ENCODE measurements around the gene GFRA3. TPM values are rescaled to one million over a fixed set of nuclear protein-coding genes. Genes with fewer than 3 reads are reported as not detected.

The GFRA3 gene
- total RNA-seq, 2 donors from 2014 or later, result 1.9 TPM; not detected in 1

GRCh38 chr5:138271281-138271680 is 3.1 kb downstream of the GFRA3 start:
- H3K27me3 ChIP-seq (replicated peaks; ENCODE audit: insufficient read depth), result peaks cover 2% of the 10 kb centered on the region
- H3K4me1 ChIP-seq (replicated peaks), result no peaks in the 10 kb centered on the region
- TF ChIP-seq POLR2AphosphoS5 (IDR thresholded peaks at IDR 0.05) (no peak), POLR2A (IDR thresholded peaks at IDR 0.05) (no peak), CTCF (IDR thresholded peaks at IDR 0.05) (no peak)
- H3K4me3 ChIP-seq, result no peak overlapping the region
- intact Hi-C loops (cut with DNase I), result no loop called here
- H3K9me3 ChIP-seq, result no peaks in the 10 kb centered on the region
- H3K27ac ChIP-seq, result no peak overlapping the region
- no peaks in the 10 kb centered on the region for H3K36me3 ChIP-seq
- DNase-seq (ENCODE audit: low spot score), result no peak
- whole genome bisulfite sequencing, result 83% methylated on average over 5 of the region's 5 CpGs

DNA sequence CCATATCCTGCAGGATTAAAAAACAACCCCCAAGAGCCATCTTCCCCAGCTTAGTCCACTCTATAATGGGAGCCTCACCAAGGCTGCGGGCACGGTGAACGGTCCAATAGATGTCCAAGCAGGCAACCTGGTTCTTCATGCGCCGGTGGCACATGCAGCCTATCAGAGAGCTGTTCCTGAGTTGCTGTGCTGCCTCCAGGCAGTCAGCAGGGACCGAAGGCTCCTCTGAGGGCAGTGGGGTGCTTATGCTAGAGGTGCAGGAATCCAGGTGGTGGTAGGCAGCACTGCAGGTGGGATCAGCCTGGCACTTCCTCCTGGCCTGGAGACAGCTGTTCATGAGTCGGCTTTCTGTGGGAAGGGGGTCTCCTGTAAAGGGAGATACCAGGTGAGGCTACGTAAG is 10.2 kb downstream of the GFRA3 start:
- no peaks in the 10 kb centered on the region for H3K9me3 ChIP-seq
- no peak for TF ChIP-seq POLR2AphosphoS5 (IDR thresholded peaks at IDR 0.05)
- no peak for TF ChIP-seq CTCF (IDR thresholded peaks at IDR 0.05)
- TF ChIP-seq POLR2A (IDR thresholded peaks at IDR 0.05), result no peak
- H3K36me3 ChIP-seq, result no peaks in the 10 kb centered on the region
- H3K4me3 ChIP-seq, result no peak overlapping the region
- no peak for DNase-seq (ENCODE audit: low spot score)
- H3K4me1 ChIP-seq (replicated peaks), result no peaks in the 10 kb centered on the region
- no peak overlapping the region for H3K27ac ChIP-seq
- intact Hi-C loops (cut with DNase I), result no loop called here
- WGBS, result 91% methylated on average over 7 of the region's 8 CpGs
- H3K27me3 ChIP-seq (replicated peaks; ENCODE audit: insufficient read depth), result no peaks in the 10 kb centered on the region

- H3K9me3 ChIP-seq, result no peaks in the 10 kb centered on the region
Observed at GRCh38 chr5:138263581-138263980, 10.8 kb downstream of the GFRA3 start.

GRCh38 chr5:138258704-138259292 is 15.6 kb downstream of the GFRA3 start:
- Histone ChIP-seq H3K9me3 (no peaks in the 10 kb centered on the region), H3K27ac (no peak overlapping the region), H3K27me3 (replicated peaks; ENCODE audit: insufficient read depth) (no peaks in the 10 kb centered on the region), H3K4me1 (replicated peaks) (no peaks in the 10 kb centered on the region), H3K4me3 (no peak overlapping the region), H3K36me3 (no peaks in the 10 kb centered on the region)
- DNase-seq (ENCODE audit: low spot score), result no peak
- TF ChIP-seq POLR2A (IDR thresholded peaks at IDR 0.05) (no peak), POLR2AphosphoS5 (IDR thresholded peaks at IDR 0.05) (no peak)
- WGBS, result 74% methylated on average over 4 of the region's 4 CpGs
- intact Hi-C loops (cut with DNase I), result no loop called here

More at GRCh38 chr5:138263581-138263980, 10.8 kb downstream of the GFRA3 start:
- WGBS, result 75% methylated on average over 3 of the region's 3 CpGs
- no peaks in the 10 kb centered on the region for H3K4me1 ChIP-seq (replicated peaks)
- H3K27ac ChIP-seq, result no peak overlapping the region
- intact Hi-C loops (cut with DNase I), result no loop called here
- no peaks in the 10 kb centered on the region for H3K27me3 ChIP-seq (replicated peaks; ENCODE audit: insufficient read depth)
- no peak for DNase-seq (ENCODE audit: low spot score)
- H3K4me3 ChIP-seq, result no peak overlapping the region
- no peaks in the 10 kb centered on the region for H3K36me3 ChIP-seq
- TF ChIP-seq POLR2AphosphoS5 (IDR thresholded peaks at IDR 0.05) (no peak), POLR2A (IDR thresholded peaks at IDR 0.05) (no peak), CTCF (IDR thresholded peaks at IDR 0.05) (no peak)

GRCh38 chr5:138257583-138257982 is 16.8 kb downstream of the GFRA3 start:
- Histone ChIP-seq H3K27me3 (replicated peaks; ENCODE audit: insufficient read depth) (no peaks in the 10 kb centered on the region), H3K27ac (no peak overlapping the region), H3K4me3 (no peak overlapping the region), H3K4me1 (replicated peaks) (no peaks in the 10 kb centered on the region), H3K9me3 (no peaks in the 10 kb centered on the region), H3K36me3 (no peaks in the 10 kb centered on the region)
- intact Hi-C loops (cut with DNase I), result no loop called here
- 64% methylated on average over 29 of the region's 29 CpGs for WGBS
- TF ChIP-seq CTCF (IDR thresholded peaks at IDR 0.05), result no peak
- no peak for TF ChIP-seq POLR2A (IDR thresholded peaks at IDR 0.05)
- no peak for TF ChIP-seq POLR2AphosphoS5 (IDR thresholded peaks at IDR 0.05)
- DNase-seq (ENCODE audit: low spot score), result no peak

All from prostate gland (tissue), 2 donors.